NCI-H2029 treated with DMSO at 0.1 percent for 48 hours (cell line): ENCODE measurements around the gene RRP1B.
"Not testable (repeated sequence)": the region's sequence is repeated elsewhere in the genome, so short reads cannot be mapped to it uniquely, and the experiment has no call there.

Experiments used
- DNase-seq: peaks from one replicate; lab custom pipeline; 2025; lab: John Stamatoyannopoulos, UW

Gene RRP1B

GRCh38 chr21:43701936-43702784 is 42.8 kb downstream of the RRP1B start:
- DNase-seq: no peak

DNA sequence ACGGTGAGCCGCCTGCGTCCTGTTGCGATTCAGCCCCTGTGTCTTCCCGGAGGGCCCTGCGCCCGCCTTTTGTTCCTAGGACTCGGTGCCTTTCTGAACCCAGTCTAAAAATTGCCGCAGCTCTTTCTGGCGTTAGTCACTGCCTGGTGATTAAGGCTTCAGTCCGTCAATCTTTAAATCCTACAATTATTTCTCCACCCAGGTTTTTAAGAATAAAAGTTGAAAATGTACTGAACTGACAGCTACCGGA is 43.4 kb downstream of the RRP1B start:
- DNase-seq: no peak

GRCh38 chr21:43703035-43703880 is 43.9 kb downstream of the RRP1B start:
- no peak for DNase-seq

DNA sequence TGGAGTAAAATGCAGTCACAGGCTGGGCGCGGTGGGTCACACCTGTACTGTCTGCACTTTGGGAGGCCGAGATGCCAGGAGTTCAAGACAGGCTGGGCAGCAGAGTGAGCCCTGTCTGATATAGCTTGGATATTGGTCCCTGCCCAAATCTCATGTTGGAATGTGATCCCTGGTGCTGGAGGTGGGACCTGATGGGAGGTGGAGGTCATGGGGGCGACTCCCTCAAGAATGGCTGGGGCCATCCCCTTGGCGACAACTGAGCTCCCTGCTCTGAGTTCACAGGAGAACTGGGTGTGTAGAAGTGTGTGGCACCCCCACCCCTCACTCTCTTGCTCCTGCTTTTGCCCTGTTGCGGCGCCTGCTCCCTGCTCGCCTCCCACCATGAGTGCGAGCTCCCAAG is 48.1 kb downstream of the RRP1B start:
- no peak for DNase-seq

GRCh38 chr21:43708745-43709381 is 49.5 kb downstream of the RRP1B start:
- no peak for DNase-seq

DNA sequence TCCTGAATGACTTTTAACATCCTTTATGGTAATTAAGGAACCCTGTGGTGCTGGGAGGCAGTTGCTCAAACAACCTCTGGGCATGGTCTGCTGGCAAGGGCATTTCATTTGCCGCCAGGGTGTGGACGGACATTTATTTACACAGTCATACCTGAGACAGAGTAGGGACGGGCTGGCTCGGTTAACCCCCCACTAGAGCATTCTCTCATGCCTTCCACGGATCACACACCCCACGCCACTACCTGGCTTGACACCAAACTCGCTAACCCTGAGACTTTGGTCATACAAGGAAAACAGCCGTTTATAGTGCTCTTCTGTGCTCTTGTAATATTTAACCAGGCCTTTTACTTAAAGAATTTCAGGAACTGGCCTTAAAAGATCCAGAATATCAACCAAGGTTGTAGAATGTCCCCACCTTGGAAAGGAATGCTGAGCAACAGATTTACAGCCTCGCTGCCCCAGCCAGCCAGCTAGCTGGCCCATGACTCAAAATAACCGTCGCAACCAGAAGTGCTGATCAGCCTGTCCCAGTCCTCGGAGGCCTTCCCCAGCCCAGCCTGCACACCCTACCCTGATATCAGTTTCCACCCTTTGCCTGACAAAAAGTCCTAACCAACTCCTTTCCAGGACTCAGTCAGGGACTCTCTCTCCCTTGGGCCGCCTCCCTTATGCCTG is 53.0 kb downstream of the RRP1B start:
- peak; percentile 32 for DNase-seq

GRCh38 chr21:43713123-43713522 is 53.8 kb downstream of the RRP1B start:
- not testable (repeated sequence) for DNase-seq

DNA sequence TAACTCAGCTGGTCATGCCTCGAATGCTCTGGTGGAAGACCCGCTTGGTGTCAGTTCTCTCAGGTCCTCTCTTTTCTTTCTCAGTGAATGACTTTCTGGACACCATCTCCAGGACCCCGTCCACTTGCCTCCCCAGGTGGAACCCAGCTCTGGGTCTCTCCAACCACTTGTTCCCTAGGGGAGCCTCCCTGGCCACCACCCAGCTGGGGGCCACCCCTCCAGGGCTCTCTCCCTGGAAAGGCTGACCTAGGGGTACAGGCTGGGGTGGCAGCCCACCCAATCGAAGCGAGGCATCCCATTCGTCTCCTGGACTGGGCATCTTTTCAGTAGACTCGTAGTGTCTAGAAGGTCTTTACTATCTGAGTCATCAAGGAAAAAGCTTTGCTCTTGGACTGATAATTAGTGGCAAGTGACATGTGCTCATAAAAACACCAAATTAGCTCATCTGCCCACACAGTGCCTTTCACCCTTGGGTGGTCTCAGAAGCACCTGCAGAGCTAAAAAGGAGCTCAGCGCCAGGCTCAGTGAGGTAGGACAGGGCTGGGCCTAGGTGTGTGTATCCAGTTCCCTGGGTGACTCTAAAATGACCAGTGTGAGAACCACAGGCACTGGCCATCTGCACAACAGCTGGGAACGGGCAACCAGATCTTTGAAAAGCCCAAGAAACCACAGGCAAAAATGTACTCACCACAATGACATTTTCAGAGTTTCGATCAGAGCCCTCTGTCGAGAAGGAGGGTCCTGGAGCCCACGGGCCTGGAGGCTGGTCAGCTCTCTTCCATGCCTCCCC is 57.2 kb downstream of the RRP1B start:
- no peak for DNase-seq

DNA sequence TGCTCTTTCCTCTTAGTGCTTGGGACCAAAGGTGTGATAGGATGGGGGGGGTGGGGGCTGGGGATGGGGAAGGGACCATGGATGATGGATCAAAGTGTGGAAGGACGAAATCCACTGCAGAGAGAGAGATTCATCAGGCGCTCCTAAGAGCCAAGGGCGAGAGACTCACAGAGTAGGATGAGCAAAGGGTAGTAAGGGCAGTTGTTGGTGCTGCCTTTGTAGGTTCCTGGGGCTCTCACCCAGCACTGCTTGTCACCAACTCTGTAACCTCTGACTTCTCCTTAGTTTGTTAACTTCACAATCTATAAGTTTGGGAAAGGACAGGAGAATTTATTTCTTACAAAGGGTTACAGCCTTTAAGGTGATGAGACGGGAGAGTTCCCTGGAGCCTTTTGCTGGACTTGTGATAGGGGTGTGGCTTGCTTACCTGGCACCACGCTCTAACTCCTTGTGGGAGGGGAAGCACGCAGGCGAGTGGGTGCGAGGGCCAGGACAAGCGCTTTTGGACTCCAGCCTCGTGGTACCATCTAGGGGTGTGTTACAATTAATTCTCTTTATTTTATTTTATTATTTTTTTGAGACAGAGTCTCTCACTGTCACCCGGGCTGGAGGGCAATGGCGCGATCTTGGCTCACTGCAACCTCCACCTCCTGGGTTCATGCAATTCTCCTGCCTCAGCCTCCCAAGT is 58.0 kb downstream of the RRP1B start:
- DNase-seq: no peak

DNA sequence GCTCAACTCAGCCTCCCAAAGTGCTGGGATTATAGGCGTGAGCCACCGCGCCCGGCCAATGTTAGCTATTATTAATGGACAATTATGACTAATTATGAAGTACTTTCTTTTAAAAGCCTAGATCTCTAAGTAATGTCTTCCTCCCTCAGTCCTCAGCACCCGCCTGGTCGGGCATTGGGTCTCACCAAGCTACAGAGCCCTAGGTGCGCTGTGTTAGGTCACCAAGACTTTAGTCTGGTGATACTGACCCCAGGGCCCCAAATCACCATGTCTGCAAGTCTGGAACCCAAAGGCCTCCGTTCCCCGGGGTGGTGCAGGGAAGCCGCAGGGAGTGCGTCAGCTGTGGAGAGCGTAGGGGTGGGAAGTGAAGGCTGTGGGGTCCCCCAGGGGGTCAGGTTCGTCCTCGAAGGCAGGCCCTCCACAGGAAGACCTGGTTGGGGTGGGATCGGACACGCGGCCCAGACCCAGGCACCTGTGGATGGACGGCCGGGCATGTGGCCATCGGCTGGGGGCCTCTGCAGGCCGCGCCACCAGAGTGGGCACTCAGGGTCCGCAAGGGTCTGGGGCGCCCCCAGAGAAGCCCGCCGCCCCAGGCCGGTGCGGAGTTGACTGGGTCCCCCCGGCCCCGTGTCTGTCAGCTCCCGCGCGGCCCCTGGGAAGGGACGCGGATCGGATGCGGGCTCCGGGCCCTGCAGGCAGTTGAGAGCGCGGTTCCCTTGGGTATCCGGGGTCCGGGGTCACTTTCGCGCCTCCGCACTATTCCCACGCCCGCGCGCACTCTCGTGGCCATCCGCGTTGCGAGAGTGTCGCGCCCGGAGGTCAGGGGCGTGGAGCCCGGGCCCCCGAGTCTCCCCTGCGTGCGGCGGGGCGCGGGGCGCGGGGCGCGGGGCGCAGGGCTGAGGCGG is 58.9 kb downstream of the RRP1B start:
- DNase-seq: no peak

GRCh38 chr21:43718872-43719747 is 59.8 kb downstream of the RRP1B start, which contains the start of gene PDXK:
Gene PDXK, plus strand, starts transcription at chr21:43719129. Its CDS starts 166 bp downstream, at chr21:43719295.
- peak; percentile 26 for DNase-seq

- no peak for DNase-seq
Observed at GRCh38 chr21:43719748-43720538, 60.6 kb downstream of the RRP1B start.

DNA sequence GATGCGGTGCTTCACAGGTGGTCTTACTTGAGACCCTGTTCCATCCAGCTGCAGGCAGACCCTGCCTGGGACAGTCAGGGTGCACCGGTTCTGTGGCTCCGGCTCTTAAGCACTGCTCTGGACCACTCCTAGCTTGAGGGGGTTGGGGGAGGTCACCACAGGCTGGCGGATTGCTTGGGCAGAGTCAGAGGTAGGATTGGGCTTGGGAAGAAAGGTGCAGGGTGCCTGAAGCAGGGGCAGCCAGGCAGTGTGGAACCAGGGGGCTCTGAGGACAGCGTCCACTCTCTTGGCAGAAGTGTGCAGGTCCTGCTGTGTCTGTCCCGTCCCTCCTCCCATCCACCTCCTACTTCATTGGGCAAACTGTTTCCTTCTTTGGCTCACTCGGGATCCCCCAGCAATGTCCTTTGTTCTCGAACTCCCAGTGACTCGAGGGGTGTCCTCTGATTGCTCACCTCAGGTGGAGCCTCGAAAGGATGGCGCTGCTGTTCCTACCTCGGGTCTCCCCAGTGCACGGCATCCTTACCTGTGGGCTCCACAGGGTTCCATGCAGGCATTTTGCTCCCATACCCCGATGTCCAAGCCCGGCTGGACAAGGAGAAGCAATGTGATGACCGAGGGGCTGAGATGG is 61.3 kb downstream of the RRP1B start:
- DNase-seq: no peak

DNA sequence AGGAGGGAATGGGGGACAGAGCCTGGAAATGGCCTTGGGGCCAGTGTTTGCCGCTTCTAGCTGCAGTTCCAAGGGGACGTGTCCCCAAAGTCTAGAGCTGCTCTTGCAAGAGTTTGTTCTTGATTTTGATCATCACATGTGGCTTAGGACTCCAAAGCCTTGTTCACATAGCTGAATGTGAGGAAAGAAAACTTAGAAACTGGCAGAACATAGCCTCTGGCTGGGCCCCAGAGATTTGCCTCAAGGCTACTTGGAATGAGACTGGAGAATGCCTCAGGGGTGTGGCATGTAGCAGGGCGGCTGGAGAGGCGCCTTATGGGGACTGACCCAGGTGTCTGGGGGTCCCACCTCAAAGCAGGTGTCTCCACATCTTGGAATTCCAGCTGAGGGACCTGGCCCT is 61.8 kb downstream of the RRP1B start:
- DNase-seq: no peak

- no peak for DNase-seq
Observed at GRCh38 chr21:43721939-43722338, 62.6 kb downstream of the RRP1B start.

DNA sequence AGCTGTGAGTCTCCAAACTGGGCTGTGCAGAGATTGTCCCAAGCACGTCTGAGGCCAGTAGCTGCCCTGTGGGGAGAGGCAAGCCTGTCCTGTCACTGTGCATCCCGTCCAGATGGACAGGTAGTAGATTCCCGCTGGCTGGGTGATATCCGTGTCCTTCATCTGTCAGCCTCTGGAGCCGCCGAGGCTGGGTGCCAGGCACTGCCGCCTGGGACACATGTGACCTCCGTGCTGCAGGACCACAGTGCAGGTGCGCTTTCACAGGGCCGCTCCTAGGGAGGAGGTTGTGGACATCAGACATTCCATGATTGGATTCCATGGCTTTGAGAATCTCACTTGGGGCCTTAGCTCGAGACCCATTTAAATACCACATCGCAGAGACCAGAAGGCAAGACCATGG is 64.3 kb downstream of the RRP1B start:
- no peak for DNase-seq

GRCh38 chr21:43726686-43727518 is 67.5 kb downstream of the RRP1B start:
- DNase-seq: no peak
